ENCODE measurements around the gene EPB41L2.
"Not testable (repeated sequence)": the region's sequence is repeated elsewhere in the genome, so short reads cannot be mapped to it uniquely, and the experiment has no call there.

Gene EPB41L2

GRCh38 chr6:130944486-130944885, 118.6 kb downstream of the EPB41L2 start:
- DNase-seq (ENCODE audit: low spot score) = no peak

GRCh38 chr6:130943738-130944137, 119.3 kb downstream of the EPB41L2 start:
- no peak for DNase-seq (ENCODE audit: low spot score)

- DNase-seq (ENCODE audit: low spot score) = not testable (repeated sequence)
These were observed 120.3 kb downstream of the EPB41L2 start for GRCh38 chr6:130942752-130943151.

GRCh38 chr6:130937942-130938604, 125.0 kb downstream of the EPB41L2 start:
- DNase-seq (ENCODE audit: low spot score) = no peak

GRCh38 chr6:130936933-130937332, 126.1 kb downstream of the EPB41L2 start:
- DNase-seq (ENCODE audit: low spot score) = no peak

- DNase-seq (ENCODE audit: low spot score) = no peak
These were observed 127.1 kb downstream of the EPB41L2 start for GRCh38 chr6:130935978-130936377.

GRCh38 chr6:130934848-130935585, 128.0 kb downstream of the EPB41L2 start:
- DNase-seq (ENCODE audit: low spot score) = no peak

GRCh38 chr6:130933712-130934200, 129.3 kb downstream of the EPB41L2 start:
- no peak for DNase-seq (ENCODE audit: low spot score)

GRCh38 chr6:130932921-130933320, 130.1 kb downstream of the EPB41L2 start:
- no peak for DNase-seq (ENCODE audit: low spot score)

GRCh38 chr6:130932438-130932837, 130.6 kb downstream of the EPB41L2 start:
- no peak for DNase-seq (ENCODE audit: low spot score)

GRCh38 chr6:130931683-130932082, 131.4 kb downstream of the EPB41L2 start:
- no peak for DNase-seq (ENCODE audit: low spot score)

GRCh38 chr6:130929036-130929678, 133.9 kb downstream of the EPB41L2 start:
- DNase-seq (ENCODE audit: low spot score) = no peak

- no peak for DNase-seq (ENCODE audit: low spot score)
These were observed 134.7 kb downstream of the EPB41L2 start for GRCh38 chr6:130928158-130928912.

- no peak for DNase-seq (ENCODE audit: low spot score)
These were observed 135.7 kb downstream of the EPB41L2 start for GRCh38 chr6:130927305-130927704.

GRCh38 chr6:130923350-130923749, 139.7 kb downstream of the EPB41L2 start:
- DNase-seq (ENCODE audit: low spot score) = no peak

GRCh38 chr6:130922922-130923321, 140.1 kb downstream of the EPB41L2 start:
- DNase-seq (ENCODE audit: low spot score) = no peak

GRCh38 chr6:130920969-130921368, 142.1 kb downstream of the EPB41L2 start:
- no peak for DNase-seq (ENCODE audit: low spot score)

- no peak for DNase-seq (ENCODE audit: low spot score)
These were observed 144.9 kb downstream of the EPB41L2 start for GRCh38 chr6:130918171-130918570.

GRCh38 chr6:130915606-130916005, 147.4 kb downstream of the EPB41L2 start:
- not testable (repeated sequence) for DNase-seq (ENCODE audit: low spot score)

GRCh38 chr6:130913120-130913519, 149.9 kb downstream of the EPB41L2 start:
- DNase-seq (ENCODE audit: low spot score) = no peak

- DNase-seq (ENCODE audit: low spot score) = no peak
These were observed 150.6 kb downstream of the EPB41L2 start for GRCh38 chr6:130912434-130912833.

- DNase-seq (ENCODE audit: low spot score) = no peak
These were observed 154.1 kb downstream of the EPB41L2 start for GRCh38 chr6:130908958-130909357.
